Osteoblast (primary cell): ENCODE data around the gene ZBTB7C. TPM values are rescaled to one million over a fixed set of nuclear protein-coding genes. Genes with fewer than 3 reads are reported as not detected.

Experiments used
- DNase-seq: peaks from one replicate; pipeline ENCODE4 v3.0.0; 2011; ENCODE audit warnings: low spot score, mixed read lengths; ENCODE audit not compliant: insufficient read length; ENCODE audit errors: missing footprints
- H2AFZ ChIP-seq: 2 replicates; pipeline ENCODE4 v1.6.0; 2011; ENCODE audit warnings: mild to moderate bottlenecking, low read length
- H3K27ac ChIP-seq: 2 replicates; pipeline ENCODE4 v1.5.1; 2011; ENCODE audit warnings: mild to moderate bottlenecking, low read depth, low read length, moderate library complexity
- H3K27me3 ChIP-seq: 2 replicates; pipeline ENCODE4 v1.6.0; 2012; ENCODE audit warnings: mild to moderate bottlenecking, control low read depth, inconsistent platforms, low read length, moderate library complexity; ENCODE audit not compliant: insufficient read depth
- H3K36me3 ChIP-seq: 2 replicates; pipeline ENCODE4 v1.5.1; 2011; ENCODE audit warnings: mild to moderate bottlenecking, low read length, control low read depth, moderate library complexity; ENCODE audit not compliant: insufficient read depth
- H3K4me1 ChIP-seq: 2 replicates; pipeline ENCODE4 v1.5.1; 2011; ENCODE audit warnings: mild to moderate bottlenecking, low read length, control low read depth, moderate library complexity; ENCODE audit not compliant: insufficient read depth
- H3K4me2 ChIP-seq: 2 replicates; pipeline ENCODE4 v1.6.0; 2011; ENCODE audit warnings: mild to moderate bottlenecking, low read length; ENCODE audit not compliant: insufficient read depth
- H3K4me3 ChIP-seq: fragments of 200-600 bp; sonication (generic); 3 replicates; pipeline ENCODE4 v1.5.1; 2012; ENCODE audit warnings: mild to moderate bottlenecking, low read length, inconsistent platforms; ENCODE audit not compliant: insufficient read depth
- H3K79me2 ChIP-seq: 2 replicates; pipeline ENCODE4 v1.6.0; 2012; ENCODE audit warnings: mild to moderate bottlenecking, low read length, control low read depth, inconsistent platforms; ENCODE audit not compliant: insufficient read depth
- H3K9me3 ChIP-seq: 2 replicates; pipeline ENCODE4 v1.5.1; 2011; ENCODE audit warnings: low read depth, low read length, control low read depth
- H4K20me1 ChIP-seq: 2 replicates; pipeline ENCODE4 v1.6.0; 2012; ENCODE audit warnings: mild to moderate bottlenecking, low read length, control low read depth; ENCODE audit not compliant: insufficient read depth
- total RNA-seq: library from RNA; depleted of rRNA; stranded (reverse); fragments of >200 nt; gene quantifications from 2 replicates; pipeline ENCODE4 v1.2.3, GENCODE V29; 2012
- TF ChIP-seq, protein P1 (sequence below): IDR thresholded peaks from 2 replicates; pipeline ENCODE4 v1.5.1; 2011; ENCODE audit warnings: mild to moderate bottlenecking, low read depth, low read length, moderate library complexity; ENCODE audit errors: extremely low read depth

The ZBTB7C gene
- total RNA-seq, 1 donor: 0.36 TPM

DNA sequence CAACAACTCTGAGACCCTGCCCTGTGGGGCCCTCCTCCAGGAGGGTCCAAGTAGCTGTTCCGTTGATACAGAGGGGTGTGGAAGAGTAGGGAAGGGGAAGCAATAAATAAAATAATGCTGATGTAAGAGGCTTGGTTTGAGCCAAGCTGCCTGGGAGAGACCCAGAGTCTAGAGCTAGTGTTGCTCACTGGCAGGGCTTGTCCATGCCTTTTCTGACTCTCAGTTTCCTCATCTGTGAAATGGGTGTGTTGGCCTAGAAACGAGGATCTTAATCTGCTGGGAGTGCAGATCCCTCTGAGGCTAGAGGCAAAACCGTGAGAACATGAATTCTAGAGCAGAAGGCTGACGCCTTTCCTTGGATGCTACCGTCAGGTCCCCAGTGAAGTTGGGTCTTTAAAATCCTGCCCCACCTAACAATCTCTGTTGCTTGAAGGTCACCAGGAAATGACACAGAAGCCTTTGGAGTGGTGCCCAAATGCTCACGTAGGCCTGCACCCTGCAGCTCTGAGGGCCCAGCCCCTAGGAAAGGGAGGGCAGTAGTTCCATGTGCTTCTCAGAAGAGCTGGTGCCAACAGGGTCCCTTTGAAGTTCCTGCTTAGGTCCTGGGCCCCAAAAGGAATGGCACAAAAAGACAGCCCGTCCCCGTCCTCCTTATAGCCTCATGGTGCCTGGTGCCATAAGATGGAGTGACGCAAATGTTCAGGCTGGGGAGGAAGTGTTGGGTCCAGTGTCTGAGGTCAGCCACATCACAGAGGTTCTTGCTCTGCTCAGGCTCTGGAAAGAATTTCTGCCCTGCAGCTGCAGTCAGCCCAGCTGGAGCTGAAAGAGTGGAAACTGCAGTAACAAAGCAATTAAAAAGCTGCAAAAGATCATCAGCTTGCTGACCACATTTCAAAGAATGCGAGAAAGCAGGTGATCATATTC lies 405.5 kb downstream of the ZBTB7C start:
- H2AFZ ChIP-seq: no peak overlapping the region

DNA sequence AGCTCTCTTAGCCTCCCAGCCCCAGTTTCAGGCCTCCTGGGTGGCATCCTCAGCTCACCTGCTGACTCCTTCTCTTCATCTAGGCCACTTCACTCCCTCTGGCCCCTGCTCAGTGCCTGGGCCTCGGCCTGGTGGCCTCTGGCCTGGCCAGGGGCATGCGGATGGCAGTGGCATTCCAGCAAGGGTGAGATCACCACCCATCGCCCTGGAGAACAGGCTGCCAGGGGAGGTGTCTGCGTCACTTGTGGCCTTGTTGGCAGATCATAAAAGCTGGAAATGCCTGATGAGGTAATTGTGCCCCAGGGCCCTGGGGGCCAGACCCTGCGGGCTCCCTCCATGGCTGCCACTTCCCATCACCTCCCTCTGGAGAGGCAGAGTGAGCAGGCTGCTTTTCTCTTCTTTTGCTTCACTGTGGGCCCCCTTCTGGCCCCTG lies 406.2 kb downstream of the ZBTB7C start:
- Histone ChIP-seq H3K4me3 (no peak overlapping the region), H3K4me2 (no peak overlapping the region), H3K4me1 (peaks cover 10% of the 10 kb centered on the region), H3K27me3 (peaks cover 10% of the 10 kb centered on the region), H3K79me2 (no peaks in the 10 kb centered on the region), H4K20me1 (no peaks in the 10 kb centered on the region), H3K9me3 (no peaks in the 10 kb centered on the region), H3K27ac (peak overlapping the region; percentile 51), H3K36me3 (no peaks in the 10 kb centered on the region), H2AFZ (no peak overlapping the region)
- DNase-seq: peak; percentile 91
- TF ChIP-seq, protein P1, sequence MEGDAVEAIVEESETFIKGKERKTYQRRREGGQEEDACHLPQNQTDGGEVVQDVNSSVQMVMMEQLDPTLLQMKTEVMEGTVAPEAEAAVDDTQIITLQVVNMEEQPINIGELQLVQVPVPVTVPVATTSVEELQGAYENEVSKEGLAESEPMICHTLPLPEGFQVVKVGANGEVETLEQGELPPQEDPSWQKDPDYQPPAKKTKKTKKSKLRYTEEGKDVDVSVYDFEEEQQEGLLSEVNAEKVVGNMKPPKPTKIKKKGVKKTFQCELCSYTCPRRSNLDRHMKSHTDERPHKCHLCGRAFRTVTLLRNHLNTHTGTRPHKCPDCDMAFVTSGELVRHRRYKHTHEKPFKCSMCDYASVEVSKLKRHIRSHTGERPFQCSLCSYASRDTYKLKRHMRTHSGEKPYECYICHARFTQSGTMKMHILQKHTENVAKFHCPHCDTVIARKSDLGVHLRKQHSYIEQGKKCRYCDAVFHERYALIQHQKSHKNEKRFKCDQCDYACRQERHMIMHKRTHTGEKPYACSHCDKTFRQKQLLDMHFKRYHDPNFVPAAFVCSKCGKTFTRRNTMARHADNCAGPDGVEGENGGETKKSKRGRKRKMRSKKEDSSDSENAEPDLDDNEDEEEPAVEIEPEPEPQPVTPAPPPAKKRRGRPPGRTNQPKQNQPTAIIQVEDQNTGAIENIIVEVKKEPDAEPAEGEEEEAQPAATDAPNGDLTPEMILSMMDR: no peak

More for the DNA sequence above, 405.5 kb downstream of the ZBTB7C start:
- no peak overlapping the region for H3K4me2 ChIP-seq
- no peaks in the 10 kb centered on the region for H3K9me3 ChIP-seq
- peaks cover 10% of the 10 kb centered on the region for H3K4me1 ChIP-seq
- peaks cover 11% of the 10 kb centered on the region for H3K27me3 ChIP-seq
- H3K27ac ChIP-seq: peak overlapping the region; percentile 51
- DNase-seq: peak; percentile 73
- H3K36me3 ChIP-seq: no peaks in the 10 kb centered on the region
- no peaks in the 10 kb centered on the region for H3K79me2 ChIP-seq
- H4K20me1 ChIP-seq: no peaks in the 10 kb centered on the region
- no peak overlapping the region for H3K4me3 ChIP-seq
- TF ChIP-seq, protein P1: no peak

GRCh38 chr18:48000701-48001100 lies 408.5 kb downstream of the ZBTB7C start:
- Histone ChIP-seq H3K4me1 (peaks cover 10% of the 10 kb centered on the region), H3K79me2 (no peaks in the 10 kb centered on the region), H3K36me3 (no peaks in the 10 kb centered on the region), H3K4me2 (no peak overlapping the region), H3K27ac (no peak overlapping the region), H3K9me3 (peaks cover 4% of the 10 kb centered on the region), H3K4me3 (no peak overlapping the region), H4K20me1 (no peaks in the 10 kb centered on the region), H3K27me3 (no peaks in the 10 kb centered on the region), H2AFZ (no peak overlapping the region)
- TF ChIP-seq, protein P1: no peak
- DNase-seq: no peak

- no peaks in the 10 kb centered on the region for H3K36me3 ChIP-seq
- no peak for DNase-seq
- no peaks in the 10 kb centered on the region for H3K79me2 ChIP-seq
- H3K9me3 ChIP-seq: peaks cover 4% of the 10 kb centered on the region
- H2AFZ ChIP-seq: no peak overlapping the region
- no peaks in the 10 kb centered on the region for H3K27me3 ChIP-seq
- no peak overlapping the region for H3K4me2 ChIP-seq
- TF ChIP-seq, protein P1: no peak
- peaks cover 10% of the 10 kb centered on the region for H3K4me1 ChIP-seq
- no peaks in the 10 kb centered on the region for H4K20me1 ChIP-seq
- no peak overlapping the region for H3K27ac ChIP-seq
- no peak overlapping the region for H3K4me3 ChIP-seq
Measured at GRCh38 chr18:47999801-48000248, 409.4 kb downstream of the ZBTB7C start.
